Body of pancreas (tissue), 4 donors: ENCODE data around the gene TMSB10.

Source experiments
- CTCF ChIP-seq, 7 experiments: fragments of 450-650 bp in 4 of 7; fragments of 200-600 bp in 3 of 7; sonication (generic) in 3 of 7; IDR thresholded peaks; one replicate each; pipeline ENCODE4 v1.5.1; 2016 to 2019; ENCODE audit warnings: antibody characterized with exemption in 7 of 7
- POLR2A ChIP-seq, 3 donors: fragments of 450-650 bp; IDR thresholded peaks; one replicate each; pipeline ENCODE4 v1.6.1; 2016; ENCODE audit warnings: antibody characterized with exemption in 3 of 3, mild to moderate bottlenecking in 2 of 3

GRCh38 chr2:84855731-84856130 lies 49.7 kb upstream of the TMSB10 start:
- no peak for TF ChIP-seq CTCF (IDR thresholded peaks at IDR 0.05)
- no peak for TF ChIP-seq POLR2A (IDR thresholded peaks at IDR 0.05)
